ENCODE data around the gene SIM2.

Gene SIM2

GRCh38 chr21:36759348-36760083, 60.6 kb downstream of the SIM2 start:
- DNase-seq (ENCODE audit: low read depth in 2 of 3, low spot score in 2 of 3): no peak

- DNase-seq (ENCODE audit: low read depth in 2 of 3, low spot score in 2 of 3): no peak
These were observed 62.8 kb downstream of the SIM2 start for GRCh38 chr21:36761685-36762084.

- DNase-seq (ENCODE audit: low read depth in 2 of 3, low spot score in 2 of 3): no peak
These were observed 63.7 kb downstream of the SIM2 start for GRCh38 chr21:36762642-36763041.

- DNase-seq (ENCODE audit: low read depth in 2 of 3, low spot score in 2 of 3): no peak
These were observed 64.4 kb downstream of the SIM2 start for GRCh38 chr21:36763305-36763704.

- DNase-seq (ENCODE audit: low read depth in 2 of 3, low spot score in 2 of 3): no peak
These were observed 66.3 kb downstream of the SIM2 start for GRCh38 chr21:36765229-36765628.

DNA sequence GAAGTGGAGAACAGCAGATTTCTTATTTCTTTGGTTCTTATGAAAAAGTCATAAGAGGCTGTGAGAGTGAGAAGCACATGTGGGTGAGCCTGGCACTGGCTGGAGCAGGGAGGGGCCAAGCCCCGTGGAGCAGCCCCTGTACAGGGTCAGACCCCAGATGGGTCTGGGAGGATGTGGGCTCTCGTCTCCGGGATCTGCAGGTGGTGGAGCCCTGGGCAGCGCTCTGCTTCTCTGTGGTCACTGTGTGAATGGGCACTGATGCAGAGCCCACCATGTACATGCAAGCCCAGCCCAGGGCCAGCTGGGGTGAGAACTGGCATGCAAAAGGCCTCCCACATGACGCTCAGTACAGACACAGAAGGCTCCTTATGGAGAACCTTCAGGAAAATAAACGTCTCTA, 67.6 kb downstream of the SIM2 start:
- no peak for DNase-seq (ENCODE audit: low read depth in 2 of 3, low spot score in 2 of 3)

DNA sequence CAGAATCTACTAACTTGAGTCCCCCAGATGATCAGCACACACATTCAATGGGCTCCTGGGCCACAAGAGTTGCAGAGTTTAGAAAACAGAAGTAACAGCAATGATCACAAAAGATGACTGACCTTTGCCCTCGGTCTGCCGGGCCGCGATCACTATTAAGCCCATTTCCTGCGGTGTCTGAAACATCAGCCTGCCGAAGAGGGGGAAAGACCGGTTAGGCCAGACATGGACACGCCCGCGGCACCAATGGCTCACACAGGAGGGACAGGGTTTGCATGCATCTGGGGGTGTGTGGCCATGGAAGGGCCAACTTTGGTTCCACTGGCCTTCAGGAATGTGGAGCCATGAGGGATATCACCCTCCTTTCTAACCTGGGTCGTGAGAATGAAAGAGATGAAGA, 68.2 kb downstream of the SIM2 start:
- no peak for DNase-seq (ENCODE audit: low read depth in 2 of 3, low spot score in 2 of 3)

- DNase-seq (ENCODE audit: low read depth in 2 of 3, low spot score in 2 of 3): no peak
These were observed 69.6 kb downstream of the SIM2 start for GRCh38 chr21:36768496-36768895.

GRCh38 chr21:36769051-36769839, 70.3 kb downstream of the SIM2 start:
- DNase-seq (ENCODE audit: low read depth in 2 of 3, low spot score in 2 of 3): no peak

DNA sequence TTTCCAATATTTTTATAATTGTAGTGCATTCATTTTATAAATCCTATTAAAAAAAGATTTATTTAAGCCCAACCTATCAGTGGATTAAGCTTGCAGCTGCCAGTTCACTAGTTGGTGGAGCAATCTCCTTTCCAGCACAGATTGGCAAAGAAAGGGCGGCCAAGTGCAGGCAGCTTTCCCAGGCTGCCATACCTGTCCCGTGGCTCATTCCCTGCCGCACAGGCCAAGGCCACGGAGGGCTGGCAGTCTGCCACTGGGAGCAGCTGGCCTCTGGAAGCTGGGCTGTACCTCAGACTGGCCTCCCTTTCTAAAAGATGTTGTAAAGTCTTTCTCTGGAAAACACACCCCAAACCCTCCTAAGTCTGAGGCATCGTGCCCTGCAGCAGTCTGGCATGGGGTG, 74.2 kb downstream of the SIM2 start:
- DNase-seq (ENCODE audit: low read depth in 2 of 3, low spot score in 2 of 3): no peak

DNA sequence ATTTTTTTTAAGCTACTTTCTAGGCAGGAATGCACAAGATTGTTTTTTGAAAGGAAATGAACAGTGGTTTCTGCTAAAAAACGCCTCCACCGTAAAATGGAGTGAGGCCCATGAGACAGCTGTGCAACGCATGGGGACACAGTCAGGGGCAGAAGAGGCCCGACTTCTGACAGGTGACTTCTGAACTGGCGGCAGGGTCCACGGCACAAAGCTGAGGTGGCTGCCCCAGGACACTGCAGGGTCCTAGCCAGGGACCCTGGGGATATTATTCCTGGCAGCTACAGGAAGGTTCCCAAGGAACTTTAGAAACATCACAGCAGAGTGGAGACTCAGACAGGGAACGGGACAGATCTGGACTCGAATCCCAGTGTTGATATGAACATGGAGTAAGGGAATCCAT, 75.1 kb downstream of the SIM2 start:
- no peak for DNase-seq (ENCODE audit: low read depth in 2 of 3, low spot score in 2 of 3)

GRCh38 chr21:36776981-36777617, 78.2 kb downstream of the SIM2 start:
- DNase-seq (ENCODE audit: low read depth in 2 of 3, low spot score in 2 of 3): no peak

DNA sequence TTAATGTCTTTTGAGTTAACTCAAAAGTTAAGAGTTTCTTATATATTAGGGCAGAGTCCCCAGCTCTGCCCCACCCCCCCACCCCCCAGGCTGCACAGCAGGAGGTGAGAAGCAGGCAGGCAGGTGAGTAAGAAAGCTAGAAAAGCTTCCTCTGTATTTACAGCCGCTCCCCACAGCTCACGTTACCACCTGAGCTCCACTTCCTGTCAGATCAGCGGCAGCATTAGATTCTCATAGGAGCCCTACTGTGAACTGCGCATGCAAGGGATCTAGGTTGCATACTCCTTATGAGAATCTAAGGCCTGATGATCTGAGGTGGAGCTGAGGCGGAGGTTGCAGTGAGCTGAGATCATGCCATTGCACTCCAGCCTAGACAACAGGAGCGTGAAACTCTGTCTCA, 81.9 kb downstream of the SIM2 start:
- DNase-seq (ENCODE audit: low read depth in 2 of 3, low spot score in 2 of 3): no peak

- DNase-seq (ENCODE audit: low read depth in 2 of 3, low spot score in 2 of 3): no peak
These were observed 84.9 kb downstream of the SIM2 start for GRCh38 chr21:36783612-36784374.

DNA sequence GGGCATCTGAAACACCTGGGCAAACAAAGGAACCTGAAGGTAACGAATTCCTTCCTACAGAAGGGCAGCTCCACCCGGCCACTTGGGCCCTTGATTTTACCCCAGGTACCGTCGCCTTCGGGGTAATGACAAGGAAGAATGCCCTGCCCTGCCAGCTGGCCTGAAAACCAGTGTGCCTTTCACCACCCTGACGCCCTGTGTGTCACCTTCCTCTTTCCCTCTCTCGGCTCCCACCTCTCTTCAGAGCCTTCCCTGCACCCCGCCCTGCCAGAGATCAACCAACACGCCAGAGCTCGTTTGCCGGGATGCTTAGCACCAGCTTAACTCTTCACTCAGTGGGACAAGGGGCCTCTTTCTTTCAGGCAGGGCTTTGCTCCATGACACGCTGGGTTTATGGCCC, 86.0 kb downstream of the SIM2 start:
- DNase-seq (ENCODE audit: low read depth in 2 of 3, low spot score in 2 of 3): no peak

- no peak for DNase-seq (ENCODE audit: low read depth in 2 of 3, low spot score in 2 of 3)
These were observed 86.7 kb downstream of the SIM2 start for GRCh38 chr21:36785615-36786014.

DNA sequence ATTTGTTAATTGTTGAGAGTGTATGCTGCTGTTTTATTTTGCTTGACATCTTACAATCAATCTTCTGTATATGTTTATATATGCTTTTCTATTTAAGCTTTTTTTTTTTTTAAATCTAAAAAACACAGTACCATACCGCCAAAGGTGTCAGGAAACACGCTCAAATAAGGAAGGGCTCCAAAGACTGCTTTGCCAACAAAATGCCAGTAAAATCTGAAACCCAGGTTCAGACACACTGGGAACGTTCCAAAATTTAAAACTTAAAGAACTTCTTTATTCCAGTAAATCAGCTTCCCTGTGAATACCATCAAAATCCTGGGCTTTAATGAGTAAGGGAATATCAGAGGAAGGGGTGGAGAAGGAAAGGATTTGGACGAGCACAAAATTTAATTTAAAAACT, 87.3 kb downstream of the SIM2 start:
- no peak for DNase-seq (ENCODE audit: low read depth in 2 of 3, low spot score in 2 of 3)

- DNase-seq (ENCODE audit: low read depth in 2 of 3, low spot score in 2 of 3): no peak
These were observed 89.3 kb downstream of the SIM2 start for GRCh38 chr21:36788120-36788638.

GRCh38 chr21:36790616-36791015, 91.7 kb downstream of the SIM2 start:
- no peak for DNase-seq (ENCODE audit: low read depth in 2 of 3, low spot score in 2 of 3)

GRCh38 chr21:36791180-36791579, 92.3 kb downstream of the SIM2 start:
- no peak for DNase-seq (ENCODE audit: low read depth in 2 of 3, low spot score in 2 of 3)
